SK-N-MC (cell line): ENCODE measurements around the gene PERM1.

Source experiments
- EZH2 ChIP-seq: fragments of 200-600 bp; sonication (generic); IDR thresholded peaks from one replicate; pipeline ENCODE4 v1.6.1; 2017; ENCODE audit warnings: antibody characterized with exemption
- POLR2AphosphoS5 ChIP-seq: IDR thresholded peaks from 2 replicates; pipeline ENCODE4 v1.6.1; 2012; ENCODE audit warnings: mild to moderate bottlenecking, low read depth, low read length, borderline replicate concordance

DNA sequence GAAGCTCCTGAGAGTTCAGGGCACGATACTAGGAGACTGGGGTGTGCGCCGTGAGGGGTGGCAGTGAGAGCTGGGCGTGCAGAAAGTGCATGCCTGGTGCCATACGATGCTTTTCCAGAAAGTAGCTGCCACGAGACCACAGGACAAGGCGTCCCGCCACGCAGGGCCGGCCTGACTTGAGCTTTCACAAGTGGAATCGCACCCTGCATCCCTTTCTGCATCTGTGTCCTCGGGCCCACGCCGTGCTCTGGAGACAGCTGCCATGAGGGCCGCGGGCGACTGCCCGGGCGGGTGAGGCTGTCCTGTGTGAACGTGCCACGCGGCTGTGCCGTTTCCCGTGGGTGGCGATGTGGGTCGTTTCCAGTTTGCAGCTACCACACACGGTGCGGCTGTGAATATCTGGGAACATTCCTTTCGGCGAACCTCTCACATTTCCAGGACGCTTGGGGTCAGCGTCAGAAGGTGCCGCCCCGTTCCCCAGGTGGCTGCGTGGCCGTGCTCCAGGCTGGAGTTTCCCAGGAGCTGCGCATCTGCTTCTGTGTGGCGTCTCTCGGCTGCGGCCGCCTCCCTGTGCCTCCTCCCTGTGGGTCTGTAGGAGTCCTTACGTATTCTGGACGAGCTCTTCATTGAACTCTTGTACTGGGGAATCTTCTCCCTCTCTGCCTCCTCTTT, 1.0 kb upstream of the PERM1 start:
- TF ChIP-seq POLR2AphosphoS5 (no peak), EZH2 (no peak)
